ENCODE results near the gene TFAP2A. TPM values are rescaled to one million over a fixed set of nuclear protein-coding genes. Genes with fewer than 3 reads are reported as not detected.

The TFAP2A gene
- total RNA-seq, 1 experiment from 2014 or later, result 0.42 TPM

- TF ChIP-seq, protein P1, sequence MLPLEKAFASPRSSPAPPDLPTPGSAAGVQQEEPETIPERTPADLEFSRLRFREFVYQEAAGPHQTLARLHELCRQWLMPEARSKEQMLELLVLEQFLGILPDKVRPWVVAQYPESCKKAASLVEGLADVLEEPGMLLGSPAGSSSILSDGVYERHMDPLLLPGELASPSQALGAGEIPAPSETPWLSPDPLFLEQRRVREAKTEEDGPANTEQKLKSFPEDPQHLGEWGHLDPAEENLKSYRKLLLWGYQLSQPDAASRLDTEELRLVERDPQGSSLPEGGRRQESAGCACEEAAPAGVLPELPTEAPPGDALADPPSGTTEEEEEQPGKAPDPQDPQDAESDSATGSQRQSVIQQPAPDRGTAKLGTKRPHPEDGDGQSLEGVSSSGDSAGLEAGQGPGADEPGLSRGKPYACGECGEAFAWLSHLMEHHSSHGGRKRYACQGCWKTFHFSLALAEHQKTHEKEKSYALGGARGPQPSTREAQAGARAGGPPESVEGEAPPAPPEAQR (CRISPR knock-in tag; IDR thresholded peaks at IDR 0.05), result no peak
- TF ChIP-seq TEAD1 (CRISPR knock-in tag; IDR thresholded peaks at IDR 0.05) (no peak), FOXJ3 (CRISPR knock-in tag; IDR thresholded peaks at IDR 0.05; ENCODE audit: borderline replicate concordance) (no peak), ESRRA (CRISPR knock-in tag; IDR thresholded peaks at IDR 0.05; ENCODE audit: borderline replicate concordance) (no peak)
These were observed 18.4 kb upstream of the TFAP2A start (continued) for GRCh38 chr6:10433322-10433721.

DNA sequence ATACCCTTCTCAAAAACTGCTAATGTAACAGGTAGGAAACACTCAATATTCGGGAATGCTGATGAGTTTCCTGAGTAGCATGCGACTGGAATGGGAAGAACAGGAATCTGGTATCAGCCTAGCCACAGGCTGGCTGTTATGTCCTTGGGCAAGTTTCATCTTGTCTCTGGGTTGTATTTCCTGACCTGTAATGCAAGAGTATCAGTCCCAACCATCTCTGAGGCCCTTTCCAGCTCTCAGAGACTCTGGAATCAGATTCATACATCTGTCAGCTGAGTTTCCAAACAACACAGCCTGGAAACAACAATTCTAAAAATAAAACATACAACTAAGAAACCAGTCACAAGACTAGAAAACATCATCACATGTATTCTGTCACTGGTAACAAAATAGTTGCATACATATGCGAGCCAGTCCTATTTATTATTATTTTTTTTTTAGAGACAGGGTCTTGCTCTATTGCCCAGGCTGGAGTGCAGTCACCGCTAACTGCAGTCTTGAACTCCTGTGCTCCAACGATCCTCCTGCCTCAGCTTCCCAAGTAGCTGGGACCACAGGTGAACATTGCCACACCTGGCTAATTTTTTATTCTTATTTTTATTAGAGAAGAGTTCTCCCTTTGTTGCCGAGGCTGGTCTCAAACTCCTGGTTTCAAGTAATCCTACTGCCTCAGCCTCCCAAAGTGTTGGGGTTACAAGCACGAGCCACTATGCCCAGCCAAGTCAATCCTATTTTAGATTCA lies 16.7 kb upstream of the TFAP2A start:
- TF ChIP-seq ZNF138 (CRISPR knock-in tag; conservative IDR thresholded peaks at IDR 0.05) (no peak), GRHL2 (CRISPR knock-in tag; IDR thresholded peaks at IDR 0.05; ENCODE audit: insufficient replicate concordance, severe bottlenecking) (no peak), ZNF121 (CRISPR knock-in tag; IDR thresholded peaks at IDR 0.05) (no peak), ZMAT4 (CRISPR knock-in tag; IDR thresholded peaks at IDR 0.05) (no peak), ZNF423 (CRISPR knock-in tag; IDR thresholded peaks at IDR 0.05) (no peak), TCF7 (CRISPR knock-in tag; IDR thresholded peaks at IDR 0.05; ENCODE audit: low read depth) (no peak), ZNF416 (CRISPR knock-in tag; IDR thresholded peaks at IDR 0.05) (no peak), ZNF671 (CRISPR knock-in tag; IDR thresholded peaks at IDR 0.05) (no peak), SMAD3 (CRISPR knock-in tag; IDR thresholded peaks at IDR 0.05; ENCODE audit: borderline replicate concordance) (no peak), SMAD4 (CRISPR knock-in tag; IDR thresholded peaks at IDR 0.05) (no peak), PRRX2 (CRISPR knock-in tag; IDR thresholded peaks at IDR 0.05) (no peak), NR1H2 (CRISPR knock-in tag; IDR thresholded peaks at IDR 0.05) (no peak), GTF2I (CRISPR knock-in tag; conservative IDR thresholded peaks at IDR 0.05) (no peak)
- TF ChIP-seq, protein P2, sequence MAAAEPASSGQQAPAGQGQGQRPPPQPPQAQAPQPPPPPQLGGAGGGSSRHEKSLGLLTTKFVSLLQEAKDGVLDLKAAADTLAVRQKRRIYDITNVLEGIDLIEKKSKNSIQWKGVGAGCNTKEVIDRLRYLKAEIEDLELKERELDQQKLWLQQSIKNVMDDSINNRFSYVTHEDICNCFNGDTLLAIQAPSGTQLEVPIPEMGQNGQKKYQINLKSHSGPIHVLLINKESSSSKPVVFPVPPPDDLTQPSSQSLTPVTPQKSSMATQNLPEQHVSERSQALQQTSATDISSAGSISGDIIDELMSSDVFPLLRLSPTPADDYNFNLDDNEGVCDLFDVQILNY (CRISPR knock-in tag; IDR thresholded peaks at IDR 0.05), result no peak
- TF ChIP-seq, protein P3, sequence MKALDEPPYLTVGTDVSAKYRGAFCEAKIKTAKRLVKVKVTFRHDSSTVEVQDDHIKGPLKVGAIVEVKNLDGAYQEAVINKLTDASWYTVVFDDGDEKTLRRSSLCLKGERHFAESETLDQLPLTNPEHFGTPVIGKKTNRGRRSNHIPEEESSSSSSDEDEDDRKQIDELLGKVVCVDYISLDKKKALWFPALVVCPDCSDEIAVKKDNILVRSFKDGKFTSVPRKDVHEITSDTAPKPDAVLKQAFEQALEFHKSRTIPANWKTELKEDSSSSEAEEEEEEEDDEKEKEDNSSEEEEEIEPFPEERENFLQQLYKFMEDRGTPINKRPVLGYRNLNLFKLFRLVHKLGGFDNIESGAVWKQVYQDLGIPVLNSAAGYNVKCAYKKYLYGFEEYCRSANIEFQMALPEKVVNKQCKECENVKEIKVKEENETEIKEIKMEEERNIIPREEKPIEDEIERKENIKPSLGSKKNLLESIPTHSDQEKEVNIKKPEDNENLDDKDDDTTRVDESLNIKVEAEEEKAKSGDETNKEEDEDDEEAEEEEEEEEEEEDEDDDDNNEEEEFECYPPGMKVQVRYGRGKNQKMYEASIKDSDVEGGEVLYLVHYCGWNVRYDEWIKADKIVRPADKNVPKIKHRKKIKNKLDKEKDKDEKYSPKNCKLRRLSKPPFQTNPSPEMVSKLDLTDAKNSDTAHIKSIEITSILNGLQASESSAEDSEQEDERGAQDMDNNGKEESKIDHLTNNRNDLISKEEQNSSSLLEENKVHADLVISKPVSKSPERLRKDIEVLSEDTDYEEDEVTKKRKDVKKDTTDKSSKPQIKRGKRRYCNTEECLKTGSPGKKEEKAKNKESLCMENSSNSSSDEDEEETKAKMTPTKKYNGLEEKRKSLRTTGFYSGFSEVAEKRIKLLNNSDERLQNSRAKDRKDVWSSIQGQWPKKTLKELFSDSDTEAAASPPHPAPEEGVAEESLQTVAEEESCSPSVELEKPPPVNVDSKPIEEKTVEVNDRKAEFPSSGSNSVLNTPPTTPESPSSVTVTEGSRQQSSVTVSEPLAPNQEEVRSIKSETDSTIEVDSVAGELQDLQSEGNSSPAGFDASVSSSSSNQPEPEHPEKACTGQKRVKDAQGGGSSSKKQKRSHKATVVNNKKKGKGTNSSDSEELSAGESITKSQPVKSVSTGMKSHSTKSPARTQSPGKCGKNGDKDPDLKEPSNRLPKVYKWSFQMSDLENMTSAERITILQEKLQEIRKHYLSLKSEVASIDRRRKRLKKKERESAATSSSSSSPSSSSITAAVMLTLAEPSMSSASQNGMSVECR (CRISPR knock-in tag; IDR thresholded peaks at IDR 0.05; ENCODE audit: borderline replicate concordance), result no peak
- TF ChIP-seq, protein P4, sequence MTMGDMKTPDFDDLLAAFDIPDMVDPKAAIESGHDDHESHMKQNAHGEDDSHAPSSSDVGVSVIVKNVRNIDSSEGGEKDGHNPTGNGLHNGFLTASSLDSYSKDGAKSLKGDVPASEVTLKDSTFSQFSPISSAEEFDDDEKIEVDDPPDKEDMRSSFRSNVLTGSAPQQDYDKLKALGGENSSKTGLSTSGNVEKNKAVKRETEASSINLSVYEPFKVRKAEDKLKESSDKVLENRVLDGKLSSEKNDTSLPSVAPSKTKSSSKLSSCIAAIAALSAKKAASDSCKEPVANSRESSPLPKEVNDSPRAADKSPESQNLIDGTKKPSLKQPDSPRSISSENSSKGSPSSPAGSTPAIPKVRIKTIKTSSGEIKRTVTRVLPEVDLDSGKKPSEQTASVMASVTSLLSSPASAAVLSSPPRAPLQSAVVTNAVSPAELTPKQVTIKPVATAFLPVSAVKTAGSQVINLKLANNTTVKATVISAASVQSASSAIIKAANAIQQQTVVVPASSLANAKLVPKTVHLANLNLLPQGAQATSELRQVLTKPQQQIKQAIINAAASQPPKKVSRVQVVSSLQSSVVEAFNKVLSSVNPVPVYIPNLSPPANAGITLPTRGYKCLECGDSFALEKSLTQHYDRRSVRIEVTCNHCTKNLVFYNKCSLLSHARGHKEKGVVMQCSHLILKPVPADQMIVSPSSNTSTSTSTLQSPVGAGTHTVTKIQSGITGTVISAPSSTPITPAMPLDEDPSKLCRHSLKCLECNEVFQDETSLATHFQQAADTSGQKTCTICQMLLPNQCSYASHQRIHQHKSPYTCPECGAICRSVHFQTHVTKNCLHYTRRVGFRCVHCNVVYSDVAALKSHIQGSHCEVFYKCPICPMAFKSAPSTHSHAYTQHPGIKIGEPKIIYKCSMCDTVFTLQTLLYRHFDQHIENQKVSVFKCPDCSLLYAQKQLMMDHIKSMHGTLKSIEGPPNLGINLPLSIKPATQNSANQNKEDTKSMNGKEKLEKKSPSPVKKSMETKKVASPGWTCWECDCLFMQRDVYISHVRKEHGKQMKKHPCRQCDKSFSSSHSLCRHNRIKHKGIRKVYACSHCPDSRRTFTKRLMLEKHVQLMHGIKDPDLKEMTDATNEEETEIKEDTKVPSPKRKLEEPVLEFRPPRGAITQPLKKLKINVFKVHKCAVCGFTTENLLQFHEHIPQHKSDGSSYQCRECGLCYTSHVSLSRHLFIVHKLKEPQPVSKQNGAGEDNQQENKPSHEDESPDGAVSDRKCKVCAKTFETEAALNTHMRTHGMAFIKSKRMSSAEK (CRISPR knock-in tag; IDR thresholded peaks at IDR 0.05; ENCODE audit: borderline replicate concordance), result no peak
- POLR2A ChIA-PET, result no interaction called here
- H3K27me3 Mint-ChIP-seq (ENCODE audit: low read depth), result peaks cover 47% of the 10 kb centered on the region
- no peaks in the 10 kb centered on the region for H3K36me3 Mint-ChIP-seq
- CTCF ChIA-PET, result no interaction called here
- no peak for ATAC-seq
- no peak overlapping the region for H3K4me3 Mint-ChIP-seq
- DNase-seq (ENCODE audit: low spot score), result no peak
- peak overlapping the region; percentile 72 for H3K27ac Mint-ChIP-seq
- H3K4me1 Mint-ChIP-seq, result peaks cover 38% of the 10 kb centered on the region
- no peaks in the 10 kb centered on the region for H3K9me3 Mint-ChIP-seq

Data from WTC11 (cell line).